Thyroid gland (tissue), 4 donors: ENCODE measurements around the gene AP2B1. TPM values are rescaled to one million over a fixed set of nuclear protein-coding genes. Genes with fewer than 3 reads are reported as not detected.
A peak's percentile ranks its signal among the peaks of the same experiment; 100 is the strongest.

Experiments used
- DNase-seq, 2 donors: peaks; one replicate each; pipeline ENCODE4 v3.0.0-alpha.2; 2019
- H3K27ac ChIP-seq, 3 donors: fragments of 200-600 bp; sonication (generic); 1 replicate in 2 of 3; 2 replicates in 1 of 3; pipeline ENCODE4 v1.5.1; 2016 to 2019; ENCODE audit warnings: mild to moderate bottlenecking in 1 of 3, moderate library complexity in 1 of 3
- H3K27me3 ChIP-seq: fragments of 200-600 bp; sonication (generic); one replicate; pipeline ENCODE4 v1.5.1; 2019
- H3K36me3 ChIP-seq, 2 donors: fragments of 200-600 bp; sonication (generic); one replicate each; pipeline ENCODE4 v1.5.1; 2016 to 2019
- H3K4me1 ChIP-seq, 2 donors: fragments of 200-600 bp; sonication (generic); one replicate each; pipeline ENCODE4 v1.5.1; 2017 to 2019
- H3K4me3 ChIP-seq, 3 donors: fragments of 200-600 bp; sonication (generic); replicated peaks in 1 of 3; 1 replicate in 2 of 3; 2 replicates in 1 of 3; pipeline ENCODE4 v1.5.1; 2016; ENCODE audit warnings: mild to moderate bottlenecking in 1 of 3
- H3K9me3 ChIP-seq: fragments of 200-600 bp; sonication (generic); one replicate; pipeline ENCODE4 v1.5.1; 2017
- POLR2A ChIP-seq, 2 donors: fragments of 450-650 bp; IDR thresholded peaks; one replicate each; pipeline ENCODE4 v1.6.1; 2017; ENCODE audit warnings: antibody characterized with exemption in 2 of 2, mild to moderate bottlenecking in 2 of 2, moderate library complexity in 1 of 2
- WGBS, 2 donors: methylation state at CpG; one replicate each; pipeline ENCODE4 v1.1.5; 2017; 5-methylcytosine and 5-hydroxymethylcytosine counted together
- intact Hi-C: fragments of 100-400 bp; cut with DNase I; formaldehyde crosslinking; loops from one replicate; pipeline ENCODE4 v1.15.1; 2023
- total RNA-seq, 4 donors: library from RNA; depleted of rRNA; stranded (reverse); fragments of >200 nt; gene quantifications; one replicate each; pipeline ENCODE4 v1.2.3, GENCODE V29; 2016
- TF ChIP-seq, protein P1 (sequence below), 6 experiments: fragments of 200-600 bp in 3 of 6; fragments of 450-650 bp in 3 of 6; sonication (generic) in 3 of 6; IDR thresholded peaks; one replicate each; pipeline ENCODE4 v1.5.1; 2016 to 2019; ENCODE audit warnings: antibody characterized with exemption in 6 of 6, mild to moderate bottlenecking in 2 of 6, inconsistent platforms in 1 of 6, moderate library complexity in 1 of 6

The AP2B1 gene
- total RNA-seq, 4 donors from 2014 or later: 105 to 162 (median 122) TPM

DNA sequence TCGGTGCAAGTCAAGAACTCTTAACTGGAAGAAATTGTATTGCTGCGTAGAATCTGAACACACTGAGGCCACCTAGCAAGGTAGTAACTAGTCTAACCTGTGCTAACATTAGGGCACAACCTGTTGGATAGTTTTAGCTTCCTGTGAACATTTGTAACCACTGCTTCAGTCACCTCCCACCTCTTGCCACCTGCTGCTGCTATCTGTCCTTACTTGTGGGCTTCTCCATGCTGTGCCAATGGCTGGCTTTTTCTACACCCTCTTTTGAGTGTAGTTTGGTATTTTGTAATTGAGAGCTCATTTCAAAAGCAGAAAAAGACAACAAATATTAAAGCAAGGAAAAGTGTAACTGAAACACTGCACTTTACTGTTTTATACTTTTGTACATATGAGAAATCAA lies 136.6 kb downstream of the AP2B1 start:
- no peak for DNase-seq
- no peak overlapping the region for H3K4me3 ChIP-seq
- H3K27ac ChIP-seq: no peak overlapping the region
- H3K36me3 ChIP-seq: peaks cover 19 to 25% of the 10 kb centered on the region in 2 donors
- no peaks in the 10 kb centered on the region for H3K27me3 ChIP-seq
- TF ChIP-seq, protein P1, sequence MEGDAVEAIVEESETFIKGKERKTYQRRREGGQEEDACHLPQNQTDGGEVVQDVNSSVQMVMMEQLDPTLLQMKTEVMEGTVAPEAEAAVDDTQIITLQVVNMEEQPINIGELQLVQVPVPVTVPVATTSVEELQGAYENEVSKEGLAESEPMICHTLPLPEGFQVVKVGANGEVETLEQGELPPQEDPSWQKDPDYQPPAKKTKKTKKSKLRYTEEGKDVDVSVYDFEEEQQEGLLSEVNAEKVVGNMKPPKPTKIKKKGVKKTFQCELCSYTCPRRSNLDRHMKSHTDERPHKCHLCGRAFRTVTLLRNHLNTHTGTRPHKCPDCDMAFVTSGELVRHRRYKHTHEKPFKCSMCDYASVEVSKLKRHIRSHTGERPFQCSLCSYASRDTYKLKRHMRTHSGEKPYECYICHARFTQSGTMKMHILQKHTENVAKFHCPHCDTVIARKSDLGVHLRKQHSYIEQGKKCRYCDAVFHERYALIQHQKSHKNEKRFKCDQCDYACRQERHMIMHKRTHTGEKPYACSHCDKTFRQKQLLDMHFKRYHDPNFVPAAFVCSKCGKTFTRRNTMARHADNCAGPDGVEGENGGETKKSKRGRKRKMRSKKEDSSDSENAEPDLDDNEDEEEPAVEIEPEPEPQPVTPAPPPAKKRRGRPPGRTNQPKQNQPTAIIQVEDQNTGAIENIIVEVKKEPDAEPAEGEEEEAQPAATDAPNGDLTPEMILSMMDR (IDR thresholded peaks at IDR 0.05): no peak
- TF ChIP-seq POLR2A (IDR thresholded peaks at IDR 0.05): no peak
- intact Hi-C loops: no loop called here
- 95 to 98% methylated on average over 2 of the region's 2 CpGs for WGBS, 2 donors
- no peaks in the 10 kb centered on the region for H3K9me3 ChIP-seq
- peaks cover 10 to 18% of the 10 kb centered on the region in 2 donors for H3K4me1 ChIP-seq

DNA sequence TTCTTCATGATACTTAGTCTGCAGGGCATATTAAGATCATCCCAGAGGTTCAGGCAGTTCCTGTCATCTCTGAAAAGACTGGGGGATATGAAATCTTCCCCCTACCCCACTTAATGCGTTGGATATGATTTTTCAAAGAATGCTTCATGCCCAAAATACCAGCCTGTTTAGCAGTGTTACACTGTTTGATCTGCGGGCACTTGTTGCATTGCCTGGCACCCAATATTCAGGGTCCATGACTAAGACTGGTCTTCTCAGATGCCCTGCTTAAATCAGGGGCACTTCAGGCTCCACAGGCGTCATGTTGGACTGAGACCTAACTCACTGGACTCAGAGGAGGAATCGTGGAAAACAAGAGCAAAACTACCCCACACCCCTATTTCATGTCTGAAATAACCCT lies 137.9 kb downstream of the AP2B1 start:
- Histone ChIP-seq H3K4me3 (no peak overlapping the region), H3K9me3 (no peaks in the 10 kb centered on the region), H3K36me3 (peaks cover 19 to 25% of the 10 kb centered on the region in 2 donors), H3K27me3 (no peaks in the 10 kb centered on the region), H3K4me1 (peaks cover 10 to 18% of the 10 kb centered on the region in 2 donors), H3K27ac (no peak overlapping the region)
- intact Hi-C loops: no loop called here
- TF ChIP-seq, protein P1 (IDR thresholded peaks at IDR 0.05): no peak
- TF ChIP-seq POLR2A (IDR thresholded peaks at IDR 0.05): no peak
- DNase-seq: no peak
- WGBS, 2 donors: 95 to 100% methylated on average over 4 of the region's 4 CpGs

DNA sequence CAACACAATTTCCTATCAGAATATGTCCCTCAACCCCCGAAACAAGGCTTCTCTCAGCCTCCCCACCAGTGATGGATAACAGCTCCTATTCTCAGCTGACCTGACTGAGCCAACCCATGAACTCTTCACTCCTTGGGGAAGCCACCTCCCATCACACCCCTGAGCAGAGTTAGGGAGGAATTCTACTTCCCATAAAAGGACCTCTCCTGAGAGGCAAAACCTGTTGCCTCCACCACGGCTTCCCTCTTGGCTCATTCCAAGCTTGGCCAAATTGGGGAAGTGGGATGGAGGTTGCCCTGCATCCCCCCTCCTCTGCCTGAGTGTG lies 138.6 kb downstream of the AP2B1 start:
- DNase-seq: no peak
- no peaks in the 10 kb centered on the region for H3K27me3 ChIP-seq
- intact Hi-C loops: no loop called here
- peaks cover 13 to 20% of the 10 kb centered on the region in 2 donors for H3K4me1 ChIP-seq
- H3K27ac ChIP-seq: no peak overlapping the region
- TF ChIP-seq POLR2A (IDR thresholded peaks at IDR 0.05): no peak
- TF ChIP-seq, protein P1 (IDR thresholded peaks at IDR 0.05): no peak
- no peak overlapping the region for H3K4me3 ChIP-seq
- WGBS, 2 donors: 85% methylated on average over 2 of the region's 2 CpGs
- no peaks in the 10 kb centered on the region for H3K9me3 ChIP-seq
- H3K36me3 ChIP-seq: peaks cover 19 to 25% of the 10 kb centered on the region in 2 donors

DNA sequence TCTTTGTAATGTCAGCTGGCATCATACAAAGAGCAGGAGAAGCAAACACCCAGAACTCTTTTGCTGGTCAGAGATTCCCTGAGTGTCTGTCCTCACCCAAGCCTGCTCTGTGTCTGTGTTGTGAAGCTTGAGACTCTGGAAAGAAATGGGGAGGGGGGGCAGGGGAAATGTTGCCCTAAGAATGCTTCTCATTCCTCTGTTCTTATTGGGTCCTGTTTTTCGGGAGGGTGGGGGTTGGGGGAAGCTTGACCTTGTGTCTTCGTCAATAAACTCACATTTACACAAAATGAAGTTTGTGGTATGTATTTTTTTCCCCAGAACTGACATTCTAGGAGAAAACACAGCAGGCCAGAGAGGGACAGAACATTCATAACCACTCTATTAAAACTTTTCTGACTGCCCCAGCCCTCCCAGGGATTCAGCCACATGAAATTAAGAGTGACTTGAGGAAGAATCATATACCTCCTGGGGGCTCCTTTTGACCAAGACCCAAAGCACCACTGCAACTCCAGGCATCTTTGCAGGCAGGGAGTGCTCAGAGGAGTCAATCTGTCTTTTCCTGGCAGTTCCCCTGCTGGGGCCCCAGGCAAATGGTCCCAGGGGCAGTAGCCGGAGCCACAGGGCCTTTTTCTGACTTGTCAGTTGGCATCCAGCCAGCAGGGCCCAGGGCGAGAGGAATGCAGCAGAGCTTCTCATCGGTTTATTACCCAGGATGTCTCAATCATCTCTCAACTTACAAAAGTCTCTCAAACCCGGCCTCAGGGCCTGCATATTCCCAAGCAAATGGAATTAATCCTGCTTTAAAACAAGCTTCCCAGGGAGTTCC lies 139.2 kb downstream of the AP2B1 start:
- WGBS, 2 donors: 41 to 46% methylated on average over 6 of the region's 6 CpGs
- Histone ChIP-seq H3K4me1 (peaks cover 18 to 26% of the 10 kb centered on the region in 2 donors), H3K27me3 (no peaks in the 10 kb centered on the region), H3K36me3 (peaks cover 19 to 25% of the 10 kb centered on the region in 2 donors), H3K27ac (no peak overlapping the region), H3K4me3 (no peak overlapping the region), H3K9me3 (no peaks in the 10 kb centered on the region)
- peak; percentile 58 to 77 for DNase-seq
- TF ChIP-seq, protein P1 (IDR thresholded peaks at IDR 0.05): no peak
- TF ChIP-seq POLR2A (IDR thresholded peaks at IDR 0.05): no peak
- intact Hi-C loops: no loop called here

DNA sequence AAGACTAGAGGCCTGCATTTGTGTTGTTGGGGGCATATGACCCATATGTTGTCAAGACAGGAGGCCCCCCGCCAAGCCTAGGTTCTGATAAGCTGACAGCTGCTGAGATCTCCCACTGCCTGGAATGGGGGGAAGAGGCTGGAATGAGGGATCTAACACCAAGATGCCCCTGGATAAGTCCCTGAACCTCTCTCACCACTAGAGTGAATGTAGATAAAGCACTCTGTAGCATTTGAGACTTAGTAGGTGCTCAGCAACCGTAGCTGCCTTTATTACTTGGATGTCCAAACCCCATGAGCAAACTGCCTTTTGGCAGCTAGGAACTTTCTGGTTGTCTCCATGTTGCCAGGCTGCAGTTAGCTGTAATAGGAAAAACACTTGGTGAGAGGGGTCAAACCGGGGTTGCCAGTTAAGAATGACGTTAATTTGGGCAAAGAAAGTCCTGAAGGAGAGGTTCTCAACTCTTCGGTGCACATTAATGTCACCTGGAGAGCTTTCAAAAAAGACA lies 139.9 kb downstream of the AP2B1 start:
- Histone ChIP-seq H3K27me3 (no peaks in the 10 kb centered on the region), H3K4me3 (no peak overlapping the region), H3K4me1 (peaks cover 19 to 28% of the 10 kb centered on the region in 2 donors), H3K36me3 (peaks cover 19 to 25% of the 10 kb centered on the region in 2 donors), H3K27ac (no peak overlapping the region), H3K9me3 (no peaks in the 10 kb centered on the region)
- intact Hi-C loops: no loop called here
- 50 to 62% methylated on average over 5 of the region's 5 CpGs for WGBS, 2 donors
- TF ChIP-seq, protein P1 (IDR thresholded peaks at IDR 0.05): no peak
- no peak for TF ChIP-seq POLR2A (IDR thresholded peaks at IDR 0.05)
- no peak for DNase-seq
